DND-41 (cell line): ENCODE results near the gene MCTP1.

ENCODE experiments used
- ATAC-seq: fragments of 200-7000 bp; cut with Tn5 transposase; 3 replicates; pipeline ENCODE4 v1.9.1; 2021; ENCODE audit warnings: low read depth; ENCODE audit not compliant: insufficient read depth
- DNase-seq: peaks from one replicate; pipeline ENCODE4 v3.0.0-alpha.2; 2020
- H2AFZ ChIP-seq: 2 replicates; pipeline ENCODE4 v1.6.0; 2012; ENCODE audit warnings: low read depth, low read length
- H3K27ac ChIP-seq: 2 replicates; pipeline ENCODE4 v1.5.1; 2012; ENCODE audit warnings: low read length, inconsistent platforms
- H3K27me3 ChIP-seq: fragments of 200-600 bp; sonication (generic); 2 replicates; pipeline ENCODE4 v1.6.0; 2012; ENCODE audit warnings: low read length, mild to moderate bottlenecking, inconsistent platforms; ENCODE audit not compliant: insufficient read depth, poor library complexity
- H3K36me3 ChIP-seq: 2 replicates; pipeline ENCODE4 v1.5.1; 2012; ENCODE audit warnings: low read length, inconsistent platforms; ENCODE audit not compliant: insufficient read depth
- H3K4me1 ChIP-seq: 2 replicates; pipeline ENCODE4 v1.5.1; 2012; ENCODE audit warnings: mild to moderate bottlenecking, low read length; ENCODE audit not compliant: insufficient read depth
- H3K4me2 ChIP-seq: 2 replicates; pipeline ENCODE4 v1.6.0; 2012; ENCODE audit warnings: mild to moderate bottlenecking, moderate library complexity, low read length, inconsistent platforms; ENCODE audit not compliant: insufficient read depth
- H3K4me3 ChIP-seq, 2 experiments: fragments of 200-600 bp in 1 of 2; shearing (Covaris generic) in 1 of 2; 2 replicates each; pipeline ENCODE4 v1.5.1; 2012 to 2016; ENCODE audit warnings: inconsistent platforms in 2 of 2, low read length in 2 of 2, mild to moderate bottlenecking in 2 of 2, low read depth in 1 of 2, moderate library complexity in 1 of 2
- H3K79me2 ChIP-seq: 2 replicates; pipeline ENCODE4 v1.6.0; 2012; ENCODE audit warnings: low read length, inconsistent platforms; ENCODE audit not compliant: insufficient read depth
- H3K9ac ChIP-seq: 2 replicates; pipeline ENCODE4 v1.6.0; 2012; ENCODE audit warnings: low read depth, mild to moderate bottlenecking, inconsistent platforms, low read length, moderate library complexity
- H3K9me3 ChIP-seq: 2 replicates; pipeline ENCODE4 v1.5.1; 2012; ENCODE audit warnings: low read length, moderate library complexity, mild to moderate bottlenecking, inconsistent platforms; ENCODE audit not compliant: insufficient read depth, severe bottlenecking
- H4K20me1 ChIP-seq: 2 replicates; pipeline ENCODE4 v1.6.0; 2012; ENCODE audit warnings: low read length; ENCODE audit not compliant: insufficient read depth
- CTCF ChIP-seq: IDR thresholded peaks from 2 replicates; pipeline ENCODE4 v1.5.1; 2012; ENCODE audit warnings: borderline replicate concordance, low read length, moderate library complexity, mild to moderate bottlenecking; ENCODE audit not compliant: poor library complexity, severe bottlenecking; ENCODE audit errors: extremely low read depth
- EZH2 ChIP-seq: IDR thresholded peaks from 3 replicates; pipeline ENCODE4 v1.6.1; 2012; ENCODE audit warnings: borderline replicate concordance, low read depth, mild to moderate bottlenecking, moderate library complexity, low read length, inconsistent platforms; ENCODE audit not compliant: severe bottlenecking

Gene MCTP1

GRCh38 chr5:94863951-94864350, 420.9 kb downstream of the MCTP1 start:
- H3K9ac ChIP-seq, result no peak overlapping the region
- H3K36me3 ChIP-seq, result no peaks in the 10 kb centered on the region
- H3K4me1 ChIP-seq, result no peaks in the 10 kb centered on the region
- no peak for DNase-seq
- TF ChIP-seq EZH2 (no peak), CTCF (no peak)
- no peak for ATAC-seq
- H3K27ac ChIP-seq, result no peak overlapping the region
- no peaks in the 10 kb centered on the region for H4K20me1 ChIP-seq
- no peaks in the 10 kb centered on the region for H3K79me2 ChIP-seq
- no peaks in the 10 kb centered on the region for H3K9me3 ChIP-seq
- H3K4me3 ChIP-seq, result no peak overlapping the region
- H3K27me3 ChIP-seq, result no peaks in the 10 kb centered on the region
- H2AFZ ChIP-seq, result no peak overlapping the region
- H3K4me2 ChIP-seq, result no peak overlapping the region

GRCh38 chr5:94857111-94857510, 427.8 kb downstream of the MCTP1 start:
- ATAC-seq, result no peak
- H3K9me3 ChIP-seq, result no peaks in the 10 kb centered on the region
- no peak for TF ChIP-seq CTCF
- TF ChIP-seq EZH2, result no peak
- H3K4me2 ChIP-seq, result no peak overlapping the region
- H4K20me1 ChIP-seq, result no peaks in the 10 kb centered on the region
- no peaks in the 10 kb centered on the region for H3K4me1 ChIP-seq
- H3K27ac ChIP-seq, result no peak overlapping the region
- H3K9ac ChIP-seq, result no peak overlapping the region
- no peak for DNase-seq
- no peaks in the 10 kb centered on the region for H3K36me3 ChIP-seq
- no peak overlapping the region for H3K4me3 ChIP-seq
- H3K27me3 ChIP-seq, result no peaks in the 10 kb centered on the region
- no peak overlapping the region for H2AFZ ChIP-seq
- no peaks in the 10 kb centered on the region for H3K79me2 ChIP-seq

- Histone ChIP-seq H3K36me3 (no peaks in the 10 kb centered on the region), H2AFZ (no peak overlapping the region), H4K20me1 (no peaks in the 10 kb centered on the region), H3K4me3 (no peak overlapping the region), H3K9me3 (no peaks in the 10 kb centered on the region), H3K79me2 (no peaks in the 10 kb centered on the region), H3K27ac (no peak overlapping the region), H3K4me2 (no peak overlapping the region), H3K27me3 (no peaks in the 10 kb centered on the region), H3K9ac (no peak overlapping the region), H3K4me1 (no peaks in the 10 kb centered on the region)
- no peak for DNase-seq
- TF ChIP-seq CTCF (no peak), EZH2 (no peak)
- ATAC-seq, result no peak
Observed at GRCh38 chr5:94856257-94856800, 428.6 kb downstream of the MCTP1 start.

- no peak overlapping the region for H3K9ac ChIP-seq
- ATAC-seq, result no peak
- no peak overlapping the region for H3K27ac ChIP-seq
- no peaks in the 10 kb centered on the region for H4K20me1 ChIP-seq
- no peaks in the 10 kb centered on the region for H3K4me1 ChIP-seq
- H3K4me3 ChIP-seq, result no peak overlapping the region
- H3K36me3 ChIP-seq, result no peaks in the 10 kb centered on the region
- no peak overlapping the region for H2AFZ ChIP-seq
- H3K4me2 ChIP-seq, result no peak overlapping the region
- DNase-seq, result no peak
- H3K79me2 ChIP-seq, result no peaks in the 10 kb centered on the region
- H3K27me3 ChIP-seq, result no peaks in the 10 kb centered on the region
- no peaks in the 10 kb centered on the region for H3K9me3 ChIP-seq
- TF ChIP-seq CTCF, result no peak
- TF ChIP-seq EZH2, result no peak
Observed at GRCh38 chr5:94855543-94855942, 429.4 kb downstream of the MCTP1 start.
